GM12873 (cell line): ENCODE measurements around the gene LMNB1.

Experiments
- TF ChIP-seq, protein P1 (sequence below): IDR thresholded peaks from 2 replicates; pipeline ENCODE4 v1.5.1; 2012; ENCODE audit warnings: low read depth, mild to moderate bottlenecking, moderate library complexity, low read length, control low read depth; ENCODE audit not compliant: insufficient read depth; ENCODE audit errors: missing control alignments

Gene LMNB1

DNA sequence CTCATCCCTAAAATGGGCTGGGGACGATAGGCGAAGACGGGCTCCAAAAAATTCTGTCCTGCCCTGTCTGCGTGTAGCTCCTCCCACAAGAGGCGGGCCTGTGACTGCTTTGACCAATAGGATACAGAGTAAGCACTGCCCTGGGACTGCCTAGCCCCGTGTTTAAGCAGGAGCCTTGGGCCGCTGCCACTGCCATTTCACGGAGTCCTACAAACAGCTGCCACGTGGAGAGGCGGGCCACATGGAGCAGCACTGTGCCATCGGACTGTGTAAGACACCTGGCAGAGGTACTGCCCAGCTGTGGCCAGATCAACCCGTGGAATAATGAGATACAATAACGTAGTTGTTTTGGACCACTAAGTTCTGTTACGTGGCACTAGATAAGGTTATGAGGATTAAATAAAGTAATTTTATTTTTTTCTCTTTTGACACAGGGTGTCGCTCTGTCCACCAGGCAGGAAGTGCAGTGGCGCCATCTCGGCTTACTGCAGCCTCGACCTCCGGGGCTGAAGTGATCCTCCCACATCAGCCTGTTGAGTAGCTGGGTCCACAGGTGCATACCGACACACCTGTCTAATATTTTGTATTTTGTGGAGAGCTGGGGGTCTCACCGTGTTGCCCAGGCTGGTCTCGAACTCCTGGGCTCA lies 87.2 kb downstream of the LMNB1 start:
- TF ChIP-seq, protein P1, sequence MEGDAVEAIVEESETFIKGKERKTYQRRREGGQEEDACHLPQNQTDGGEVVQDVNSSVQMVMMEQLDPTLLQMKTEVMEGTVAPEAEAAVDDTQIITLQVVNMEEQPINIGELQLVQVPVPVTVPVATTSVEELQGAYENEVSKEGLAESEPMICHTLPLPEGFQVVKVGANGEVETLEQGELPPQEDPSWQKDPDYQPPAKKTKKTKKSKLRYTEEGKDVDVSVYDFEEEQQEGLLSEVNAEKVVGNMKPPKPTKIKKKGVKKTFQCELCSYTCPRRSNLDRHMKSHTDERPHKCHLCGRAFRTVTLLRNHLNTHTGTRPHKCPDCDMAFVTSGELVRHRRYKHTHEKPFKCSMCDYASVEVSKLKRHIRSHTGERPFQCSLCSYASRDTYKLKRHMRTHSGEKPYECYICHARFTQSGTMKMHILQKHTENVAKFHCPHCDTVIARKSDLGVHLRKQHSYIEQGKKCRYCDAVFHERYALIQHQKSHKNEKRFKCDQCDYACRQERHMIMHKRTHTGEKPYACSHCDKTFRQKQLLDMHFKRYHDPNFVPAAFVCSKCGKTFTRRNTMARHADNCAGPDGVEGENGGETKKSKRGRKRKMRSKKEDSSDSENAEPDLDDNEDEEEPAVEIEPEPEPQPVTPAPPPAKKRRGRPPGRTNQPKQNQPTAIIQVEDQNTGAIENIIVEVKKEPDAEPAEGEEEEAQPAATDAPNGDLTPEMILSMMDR = no peak

- TF ChIP-seq, protein P1 = no peak
Measured at GRCh38 chr5:126865299-126865698, 88.4 kb downstream of the LMNB1 start.

- TF ChIP-seq, protein P1 = no peak
Measured at GRCh38 chr5:126866851-126867636, 90.1 kb downstream of the LMNB1 start.

GRCh38 chr5:126868338-126869004 lies 91.5 kb downstream of the LMNB1 start:
- TF ChIP-seq, protein P1 = no peak

DNA sequence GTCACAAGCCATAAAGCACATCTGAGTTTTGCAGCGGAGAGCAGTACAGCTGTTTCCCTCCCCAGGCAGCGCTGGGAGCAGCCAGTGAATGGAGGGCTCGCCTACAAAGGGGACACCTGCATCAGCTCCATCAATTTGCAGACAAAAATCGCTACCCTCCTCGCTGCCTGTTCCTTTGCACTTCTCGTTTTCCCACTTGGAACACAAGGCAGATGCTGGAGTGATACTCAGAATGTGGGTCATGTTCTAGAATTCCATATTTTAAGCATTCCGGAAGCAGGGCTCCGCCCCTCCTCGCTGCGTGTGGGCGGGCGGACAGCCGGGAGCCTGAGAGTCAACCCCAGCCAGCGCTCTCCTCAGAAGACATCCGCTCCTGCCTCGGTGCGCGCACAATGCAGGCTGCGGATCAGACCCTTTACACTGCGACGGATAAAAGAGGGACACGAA lies 92.1 kb downstream of the LMNB1 start:
- TF ChIP-seq, protein P1 = no peak

- TF ChIP-seq, protein P1 = no peak
Measured at GRCh38 chr5:126871441-126871840, 94.5 kb downstream of the LMNB1 start.
